ENCODE data around the gene GPC6. TPM values are rescaled to one million over a fixed set of nuclear protein-coding genes. Genes with fewer than 3 reads are reported as not detected.

GPC6 gene
- total and polyA plus RNA-seq, 10 donors = 0.22 to 9.3 (median 4.5) TPM

DNA sequence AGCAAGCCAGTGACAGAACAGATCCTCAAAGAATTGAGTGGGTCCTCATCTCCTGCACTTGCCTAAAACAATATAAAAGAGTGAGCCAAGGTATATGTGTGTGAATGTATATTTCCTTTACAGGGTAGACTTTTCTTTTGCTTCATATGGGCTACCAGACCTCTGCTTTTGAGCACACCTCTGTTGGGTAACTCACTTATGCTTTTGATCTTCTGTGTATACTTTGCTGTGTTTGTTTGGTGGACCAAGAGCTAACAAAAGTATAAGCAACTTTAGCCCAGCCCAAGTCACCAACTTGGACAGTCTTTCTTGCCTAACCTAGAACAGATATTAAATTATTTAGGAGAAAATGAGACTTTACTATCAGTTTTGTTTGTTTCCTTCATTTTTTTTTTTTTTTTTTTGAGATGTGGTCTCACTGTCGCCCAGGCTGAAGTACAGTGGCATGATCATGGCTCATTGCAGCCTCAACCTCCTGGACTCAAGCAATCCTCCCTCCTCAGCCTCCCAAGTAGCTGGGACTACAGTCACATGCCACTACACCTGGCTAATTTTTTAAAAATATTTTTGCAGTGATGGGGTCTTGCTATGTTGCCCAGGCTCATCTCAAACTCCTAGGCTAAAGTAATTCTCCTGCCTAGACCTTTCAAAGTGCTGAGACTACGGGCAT is 739.8 kb downstream of the GPC6 start:
- Histone ChIP-seq H3K36me3 (no peaks in the 10 kb centered on the region), H3K9me3 (no peaks in the 10 kb centered on the region), H3K27ac (no peak overlapping the region), H3K4me3 (no peak overlapping the region), H3K27me3 (replicated peaks in 1 of 7) (no peaks in the 10 kb centered on the region), H3K4me1 (no peaks in the 10 kb centered on the region)
- DNase-seq = no peak
- no peak for TF ChIP-seq POLR2AphosphoS5 (IDR thresholded peaks at IDR 0.05)
- intact Hi-C loops (cut with DNase I; ENCODE audit: low total_unique reads) = no loop called here
- WGBS, 5 donors = 67 to 90% (median 81%) methylated on average over 2 of the region's 2 CpGs

- intact Hi-C loops (cut with DNase I; ENCODE audit: low total_unique reads) = no loop called here
- Histone ChIP-seq H3K27me3 (replicated peaks in 1 of 7) (no peaks in the 10 kb centered on the region), H3K4me1 (no peaks in the 10 kb centered on the region), H3K27ac (no peak overlapping the region), H3K9me3 (no peaks in the 10 kb centered on the region), H3K4me3 (no peak overlapping the region), H3K36me3 (no peaks in the 10 kb centered on the region)
- no peak for DNase-seq
- WGBS, 5 donors = 58 to 92% (median 86%) methylated on average over 2 of the region's 2 CpGs
- TF ChIP-seq, protein P1, sequence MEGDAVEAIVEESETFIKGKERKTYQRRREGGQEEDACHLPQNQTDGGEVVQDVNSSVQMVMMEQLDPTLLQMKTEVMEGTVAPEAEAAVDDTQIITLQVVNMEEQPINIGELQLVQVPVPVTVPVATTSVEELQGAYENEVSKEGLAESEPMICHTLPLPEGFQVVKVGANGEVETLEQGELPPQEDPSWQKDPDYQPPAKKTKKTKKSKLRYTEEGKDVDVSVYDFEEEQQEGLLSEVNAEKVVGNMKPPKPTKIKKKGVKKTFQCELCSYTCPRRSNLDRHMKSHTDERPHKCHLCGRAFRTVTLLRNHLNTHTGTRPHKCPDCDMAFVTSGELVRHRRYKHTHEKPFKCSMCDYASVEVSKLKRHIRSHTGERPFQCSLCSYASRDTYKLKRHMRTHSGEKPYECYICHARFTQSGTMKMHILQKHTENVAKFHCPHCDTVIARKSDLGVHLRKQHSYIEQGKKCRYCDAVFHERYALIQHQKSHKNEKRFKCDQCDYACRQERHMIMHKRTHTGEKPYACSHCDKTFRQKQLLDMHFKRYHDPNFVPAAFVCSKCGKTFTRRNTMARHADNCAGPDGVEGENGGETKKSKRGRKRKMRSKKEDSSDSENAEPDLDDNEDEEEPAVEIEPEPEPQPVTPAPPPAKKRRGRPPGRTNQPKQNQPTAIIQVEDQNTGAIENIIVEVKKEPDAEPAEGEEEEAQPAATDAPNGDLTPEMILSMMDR (IDR thresholded peaks at IDR 0.05 in 8 of 11, conservative IDR thresholded peaks at IDR 0.05 in 3 of 11) = no peak
- TF ChIP-seq POLR2AphosphoS5 (IDR thresholded peaks at IDR 0.05) = no peak
- no peak for TF ChIP-seq POLR2A (IDR thresholded peaks at IDR 0.05)
Measured at GRCh38 chr13:93967286-93967685, 740.7 kb downstream of the GPC6 start.

DNA sequence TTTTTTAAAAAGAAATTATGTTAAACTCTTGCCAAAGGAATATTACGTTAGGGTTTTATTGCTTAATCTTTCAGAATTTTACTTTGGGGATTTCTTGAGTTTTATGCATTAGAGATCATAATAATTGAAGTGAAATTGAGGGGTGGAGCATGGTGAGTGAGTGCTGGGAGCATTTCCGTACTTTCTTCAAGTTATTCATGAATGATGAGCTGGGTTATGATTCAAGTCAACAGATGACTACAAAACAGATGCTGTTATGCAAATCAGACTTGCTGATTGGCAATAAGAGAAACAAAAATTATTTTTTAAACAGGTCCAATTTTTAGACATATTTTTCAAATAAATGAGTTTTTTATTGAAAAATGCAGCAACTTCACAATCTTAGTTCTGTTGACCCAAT is 748.6 kb downstream of the GPC6 start:
- Histone ChIP-seq H3K36me3 (no peaks in the 10 kb centered on the region), H3K27me3 (replicated peaks in 1 of 7) (no peaks in the 10 kb centered on the region), H3K4me1 (no peaks in the 10 kb centered on the region), H3K9me3 (peaks cover 0 to 6% (median 0%) of the 10 kb centered on the region in 8 donors), H3K4me3 (no peak overlapping the region), H3K27ac (no peak overlapping the region)
- WGBS, 5 donors = 78 to 92% (median 82%) methylated on average over 2 of the region's 2 CpGs
- TF ChIP-seq, protein P1 (IDR thresholded peaks at IDR 0.05 in 8 of 11, conservative IDR thresholded peaks at IDR 0.05 in 3 of 11) = no peak
- TF ChIP-seq POLR2A (IDR thresholded peaks at IDR 0.05) (no peak), POLR2AphosphoS5 (IDR thresholded peaks at IDR 0.05) (no peak)
- intact Hi-C loops (cut with DNase I; ENCODE audit: low total_unique reads) = no loop called here
- DNase-seq = no peak

DNA sequence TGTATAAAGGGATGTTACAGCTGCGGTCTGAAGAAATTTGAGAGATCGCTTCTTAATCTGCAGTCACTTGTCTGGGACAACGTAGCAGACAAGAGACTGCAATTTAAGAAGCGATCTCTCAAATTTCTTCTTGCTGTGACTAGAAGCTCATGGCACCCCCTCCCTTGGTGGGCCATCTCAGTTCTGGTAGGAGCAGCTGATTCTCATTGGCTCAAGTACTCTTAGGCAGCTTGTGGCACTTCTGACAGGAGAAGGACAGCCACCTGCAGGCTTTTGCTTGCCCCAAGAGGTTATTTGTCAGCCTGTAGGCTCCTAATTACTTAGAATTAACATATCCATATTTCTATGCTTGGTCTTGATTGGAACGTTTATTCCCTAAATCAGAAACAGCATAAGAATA is 749.9 kb downstream of the GPC6 start:
- no peak for DNase-seq
- 86 to 92% (median 89%) methylated on average over 5 of the region's 5 CpGs for WGBS, 5 donors
- H3K36me3 ChIP-seq = no peaks in the 10 kb centered on the region
- peaks cover 0 to 6% (median 0%) of the 10 kb centered on the region in 8 donors for H3K9me3 ChIP-seq
- intact Hi-C loops (cut with DNase I; ENCODE audit: low total_unique reads) = no loop called here
- H3K27me3 ChIP-seq (replicated peaks in 1 of 7) = no peaks in the 10 kb centered on the region
- H3K4me1 ChIP-seq = no peaks in the 10 kb centered on the region
- TF ChIP-seq POLR2A (IDR thresholded peaks at IDR 0.05) = no peak
- TF ChIP-seq, protein P1 (IDR thresholded peaks at IDR 0.05 in 8 of 11, conservative IDR thresholded peaks at IDR 0.05 in 3 of 11) = no peak
- TF ChIP-seq POLR2AphosphoS5 (IDR thresholded peaks at IDR 0.05) = no peak
- H3K27ac ChIP-seq = no peak overlapping the region
- no peak overlapping the region for H3K4me3 ChIP-seq
